HG02884 (cell line): ENCODE measurements around the gene RUFY4.
"Not testable (repeated sequence)": the region's sequence is repeated elsewhere in the genome, so short reads cannot be mapped to it uniquely, and the experiment has no call there.

Source experiments
- ATAC-seq: cut with Tn5 transposase; IDR thresholded peaks from one replicate; pipeline ENCODE4 v1.9.1; 2021; ENCODE audit warnings: mild to moderate bottlenecking, moderate library complexity; ENCODE audit not compliant: unreplicated experiment

The RUFY4 gene

DNA sequence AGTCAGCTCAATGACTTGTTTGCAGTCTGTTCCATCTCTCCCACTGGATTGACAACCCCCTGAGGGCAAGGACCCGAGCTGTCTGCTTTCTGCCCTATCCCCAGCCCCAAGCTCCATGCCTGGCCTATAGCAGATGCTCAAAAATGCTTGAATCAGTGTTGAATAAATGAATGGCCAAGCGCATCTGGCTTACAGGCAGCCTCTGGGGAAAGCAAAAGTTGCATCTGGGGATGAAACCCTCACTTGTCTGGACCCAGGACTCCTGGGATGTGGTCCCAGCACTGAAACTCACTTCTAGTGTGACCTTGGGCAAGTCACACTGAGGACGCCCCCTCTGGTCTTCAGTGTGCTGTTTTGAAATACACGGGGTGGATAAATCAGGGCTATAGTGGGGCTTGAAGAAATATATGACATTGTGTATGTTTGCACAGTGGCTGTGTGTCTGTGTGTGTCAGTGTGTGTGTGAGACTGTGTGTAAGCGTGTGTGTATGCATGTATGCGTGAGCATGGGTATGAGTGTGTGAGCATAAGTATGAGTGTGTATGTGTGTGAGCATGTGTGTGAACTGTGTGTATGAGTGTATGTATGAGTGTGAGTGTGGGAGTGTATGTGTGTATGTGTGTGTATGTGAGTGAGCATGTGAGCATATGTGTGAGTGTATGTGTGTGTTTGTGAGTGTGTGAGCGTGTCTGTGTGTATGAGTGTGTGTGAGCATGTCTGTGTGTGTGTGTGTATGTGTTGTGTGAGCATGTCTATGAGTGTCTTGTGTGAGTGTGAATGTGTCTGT is 38.5 kb upstream of the RUFY4 start:
- no peak for ATAC-seq

- ATAC-seq: no peak
Observed at GRCh38 chr2:218031261-218031660, 37.8 kb upstream of the RUFY4 start.

GRCh38 chr2:218031771-218032257 is 37.2 kb upstream of the RUFY4 start:
- no peak for ATAC-seq

GRCh38 chr2:218032336-218033171 is 36.5 kb upstream of the RUFY4 start:
- no peak for ATAC-seq

- no peak for ATAC-seq
Observed at GRCh38 chr2:218033208-218033589, 35.9 kb upstream of the RUFY4 start.

GRCh38 chr2:218033590-218034496 is 35.2 kb upstream of the RUFY4 start:
- no peak for ATAC-seq

DNA sequence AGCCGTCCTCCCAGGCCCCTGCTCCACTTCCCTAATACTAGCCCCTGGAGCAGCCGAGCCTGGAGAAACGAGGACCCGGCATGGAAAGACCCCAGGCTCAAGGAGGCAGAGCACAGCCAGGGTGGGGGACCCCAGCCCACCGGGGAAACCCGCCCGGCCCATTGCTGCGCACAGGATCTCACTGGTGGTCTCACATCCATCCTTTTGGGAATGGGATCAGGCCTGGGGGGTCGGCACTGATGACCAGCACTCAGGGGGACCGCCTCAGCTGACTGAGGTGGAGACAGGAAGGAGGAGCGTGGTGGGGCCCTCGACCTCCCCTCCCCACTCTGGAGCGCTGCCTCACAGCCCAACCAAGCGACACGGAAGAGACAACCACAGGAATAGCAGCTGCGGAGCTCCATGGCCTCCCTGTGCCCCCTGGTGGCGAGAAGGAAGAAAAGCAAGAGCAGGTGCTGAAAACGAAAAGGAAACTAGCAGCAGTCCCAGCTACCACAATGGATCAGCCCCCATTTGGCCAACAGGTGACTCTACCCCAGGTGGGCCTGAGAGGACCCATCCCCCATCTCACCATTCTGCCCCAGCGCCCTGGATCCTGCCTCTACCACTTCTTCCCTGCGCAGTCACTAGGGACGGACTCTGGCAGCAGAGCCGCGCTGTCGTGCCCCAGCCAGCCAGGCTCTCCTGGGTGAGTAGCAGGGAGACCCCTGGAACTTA is 34.4 kb upstream of the RUFY4 start:
- peak; percentile 88 for ATAC-seq

DNA sequence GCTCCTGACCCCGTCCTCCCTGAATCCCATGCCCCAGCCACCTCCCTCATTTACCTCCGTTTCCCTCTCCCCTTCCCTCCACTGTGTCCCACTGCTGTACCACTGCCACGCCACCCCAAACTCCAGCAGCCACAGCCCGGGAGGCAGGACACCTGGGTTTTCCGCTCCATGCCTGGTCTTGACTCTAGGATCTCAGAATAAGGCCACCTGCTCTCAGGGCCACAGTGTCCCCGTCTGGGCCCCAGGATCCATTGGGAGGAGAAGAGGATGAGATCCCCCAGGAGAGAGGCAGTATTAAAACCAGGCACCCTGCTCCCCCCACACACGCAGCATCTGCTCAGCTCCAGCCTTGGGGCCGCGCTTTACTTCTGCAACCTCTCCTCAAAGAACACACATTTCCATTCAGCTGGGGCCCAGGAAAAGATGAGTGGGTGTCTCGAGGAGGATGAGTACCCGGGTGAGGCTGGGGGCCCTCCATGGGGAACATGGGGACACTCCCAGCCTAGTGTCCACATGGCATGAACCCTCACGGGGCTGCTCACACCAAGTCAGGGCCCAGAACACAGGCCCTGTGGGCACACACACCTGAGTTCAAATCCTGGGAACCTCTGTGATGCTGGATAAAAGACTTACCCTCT is 33.5 kb upstream of the RUFY4 start:
- ATAC-seq: no peak

DNA sequence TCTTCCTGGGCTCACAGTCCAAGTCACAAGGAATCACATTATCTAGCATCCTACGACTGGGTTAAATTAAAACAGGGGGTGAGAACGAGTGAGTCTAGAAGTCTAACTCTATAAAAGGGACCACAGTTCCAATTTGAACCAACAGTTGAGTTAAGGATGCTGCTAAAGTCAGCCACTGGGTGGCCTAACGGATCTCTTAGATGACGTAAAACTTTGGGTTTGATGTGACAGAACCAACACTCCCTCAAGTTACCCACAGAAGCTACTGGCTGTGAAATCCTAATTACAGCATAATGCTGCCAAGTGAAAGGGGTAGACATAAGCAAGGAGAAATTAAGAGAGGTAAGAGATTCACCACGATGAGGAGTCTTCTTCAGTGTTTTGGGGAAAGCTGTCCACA is 32.7 kb upstream of the RUFY4 start:
- ATAC-seq: no peak

- no peak for ATAC-seq
Observed at GRCh38 chr2:218039171-218039570, 29.9 kb upstream of the RUFY4 start.

DNA sequence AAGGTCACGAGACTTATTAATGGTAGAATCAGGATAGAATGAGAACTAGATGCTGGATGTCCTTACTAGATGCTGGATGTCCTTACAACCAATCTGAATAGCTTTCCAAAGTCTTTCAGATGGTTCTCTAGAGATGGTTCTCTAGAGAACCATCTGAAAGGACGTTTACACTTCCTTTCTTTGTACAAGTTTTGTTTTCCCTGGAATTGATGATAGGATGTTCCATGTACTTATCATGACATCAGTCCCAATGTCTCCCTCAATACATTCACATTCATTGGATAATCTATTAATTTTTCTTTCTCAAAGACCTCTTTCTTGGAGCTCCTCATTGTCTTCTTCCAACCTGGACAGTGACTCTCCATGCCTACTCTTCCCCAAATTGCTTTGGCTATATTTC is 28.2 kb upstream of the RUFY4 start:
- ATAC-seq: no peak

DNA sequence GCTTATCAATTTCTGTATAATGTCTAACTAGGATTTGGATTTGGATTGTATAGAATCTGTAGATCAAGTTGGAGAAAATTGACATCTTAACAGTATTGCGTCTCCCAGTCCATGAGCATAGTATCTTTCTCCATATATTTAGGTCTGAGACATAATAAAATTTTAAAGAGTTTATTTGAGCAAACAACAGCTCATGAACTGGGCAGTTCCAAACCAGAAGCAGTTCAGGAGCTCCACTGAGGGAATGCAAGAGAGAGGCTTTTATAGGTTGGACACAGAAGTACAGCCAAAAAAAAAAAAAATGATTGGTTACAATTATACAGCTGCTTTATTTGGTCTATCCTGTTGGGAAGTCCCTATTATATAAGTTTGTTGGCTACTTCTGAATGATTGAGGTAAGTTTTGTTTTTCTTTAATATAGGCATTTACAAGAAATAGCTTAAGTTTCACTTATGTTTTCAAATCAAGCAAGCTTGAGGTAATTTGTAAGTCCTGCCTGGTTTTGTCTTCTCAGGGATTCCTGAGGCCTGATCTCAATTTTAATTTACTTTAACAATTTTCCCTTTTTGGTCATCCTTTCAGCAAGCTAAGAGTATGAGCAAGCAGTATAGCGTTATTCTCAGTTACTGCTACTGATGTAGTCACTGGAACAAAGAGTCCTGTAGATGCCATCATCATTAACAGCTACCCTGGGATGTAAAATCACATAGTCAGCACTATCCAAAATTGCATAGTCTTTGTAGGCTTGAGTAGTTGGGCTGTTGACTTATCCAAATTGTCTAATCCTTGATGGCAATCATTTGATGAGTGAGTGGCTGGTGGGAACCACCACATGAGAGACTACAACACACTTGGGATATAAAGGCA is 27.5 kb upstream of the RUFY4 start:
- ATAC-seq: no peak

GRCh38 chr2:218043100-218043499 is 26.0 kb upstream of the RUFY4 start:
- no peak for ATAC-seq

DNA sequence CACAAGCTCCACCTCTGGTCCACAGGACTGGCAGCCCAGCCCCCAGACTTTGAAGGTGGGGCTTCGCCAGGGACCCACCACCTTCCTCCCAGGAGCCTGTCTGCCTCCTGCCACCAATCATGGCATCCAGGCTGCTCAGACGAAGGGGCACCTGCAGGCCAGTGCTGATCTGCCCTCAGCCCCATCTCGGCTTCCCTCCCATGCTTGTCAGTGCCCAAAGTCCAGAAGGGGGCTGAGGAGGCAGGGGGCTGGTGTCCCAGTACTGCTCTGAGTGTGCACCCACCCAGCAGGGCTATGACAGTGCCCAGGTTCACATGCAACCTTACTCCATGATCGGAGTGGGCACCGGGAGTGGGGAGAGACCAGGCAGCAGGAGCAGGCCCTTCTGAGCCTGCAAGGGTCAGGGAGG is 25.3 kb upstream of the RUFY4 start:
- ATAC-seq: no peak

DNA sequence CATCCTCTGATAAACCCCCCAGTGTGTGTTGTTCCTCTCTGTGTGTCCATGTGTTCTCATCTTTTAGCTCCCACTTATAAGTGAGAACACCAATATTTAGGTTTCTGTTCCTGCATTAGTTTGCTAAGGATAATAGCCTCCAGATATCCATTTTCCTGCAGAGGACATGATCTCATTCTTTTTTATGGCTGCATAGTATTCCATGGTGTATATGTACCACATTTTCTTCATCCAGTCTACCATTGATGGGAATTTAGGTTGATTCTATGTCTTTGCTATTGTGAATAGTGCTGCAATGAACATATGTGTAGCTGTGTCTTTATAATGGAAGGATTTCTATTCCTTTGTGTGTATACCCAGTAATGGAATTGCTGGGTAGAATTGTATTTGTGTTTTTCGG is 24.5 kb upstream of the RUFY4 start:
- not testable (repeated sequence) for ATAC-seq

- peak; percentile 79 for ATAC-seq
Observed at GRCh38 chr2:218046238-218046637, 22.8 kb upstream of the RUFY4 start.

GRCh38 chr2:218047536-218048225 is 21.4 kb upstream of the RUFY4 start:
- ATAC-seq: no peak

- ATAC-seq: no peak
Observed at GRCh38 chr2:218051903-218052302, 17.1 kb upstream of the RUFY4 start.
